ELF-1 (cell line): ENCODE data around the gene PLXNA2.
A peak's percentile ranks its signal among the peaks of the same experiment; 100 is the strongest.

Experiments used
- DNase-seq: peaks from one replicate; pipeline ENCODE4 v3.0.0-alpha.2; 2016; ENCODE audit warnings: low read depth, low spot score

The PLXNA2 gene

GRCh38 chr1:208044589-208045462 is 199.4 kb downstream of the PLXNA2 start:
- DNase-seq = no peak

- DNase-seq = no peak
Observed at GRCh38 chr1:208043691-208044181, 200.4 kb downstream of the PLXNA2 start.

GRCh38 chr1:208042868-208043267 is 201.3 kb downstream of the PLXNA2 start:
- no peak for DNase-seq

GRCh38 chr1:208042041-208042615 is 202.1 kb downstream of the PLXNA2 start:
- no peak for DNase-seq

GRCh38 chr1:208041505-208041904 is 202.7 kb downstream of the PLXNA2 start:
- no peak for DNase-seq

- peak; percentile 48 for DNase-seq
Observed at GRCh38 chr1:208040821-208041297, 203.3 kb downstream of the PLXNA2 start.

- no peak for DNase-seq
Observed at GRCh38 chr1:208039536-208040332, 204.4 kb downstream of the PLXNA2 start.

- DNase-seq = no peak
Observed at GRCh38 chr1:208038303-208038702, 205.9 kb downstream of the PLXNA2 start.

GRCh38 chr1:208036918-208037766 is 207.0 kb downstream of the PLXNA2 start:
- no peak for DNase-seq

- DNase-seq = no peak
Observed at GRCh38 chr1:208036106-208036808, 207.9 kb downstream of the PLXNA2 start.

GRCh38 chr1:208034135-208034534 is 210.0 kb downstream of the PLXNA2 start:
- DNase-seq = no peak

GRCh38 chr1:208033236-208033635 is 210.9 kb downstream of the PLXNA2 start:
- DNase-seq = no peak

GRCh38 chr1:208031932-208032320 is 212.3 kb downstream of the PLXNA2 start:
- no peak for DNase-seq

- DNase-seq = no peak
Observed at GRCh38 chr1:208031316-208031931, 212.8 kb downstream of the PLXNA2 start.

GRCh38 chr1:208030288-208031091 is 213.7 kb downstream of the PLXNA2 start:
- DNase-seq = no peak

GRCh38 chr1:208029381-208030287 is 214.6 kb downstream of the PLXNA2 start:
- DNase-seq = no peak

GRCh38 chr1:208028526-208028925 is 215.7 kb downstream of the PLXNA2 start:
- DNase-seq = no peak

- no peak for DNase-seq
Observed at GRCh38 chr1:208027861-208028260, 216.3 kb downstream of the PLXNA2 start.
